Measurements from ENCODE around the gene TDRD9.

Gene TDRD9

DNA sequence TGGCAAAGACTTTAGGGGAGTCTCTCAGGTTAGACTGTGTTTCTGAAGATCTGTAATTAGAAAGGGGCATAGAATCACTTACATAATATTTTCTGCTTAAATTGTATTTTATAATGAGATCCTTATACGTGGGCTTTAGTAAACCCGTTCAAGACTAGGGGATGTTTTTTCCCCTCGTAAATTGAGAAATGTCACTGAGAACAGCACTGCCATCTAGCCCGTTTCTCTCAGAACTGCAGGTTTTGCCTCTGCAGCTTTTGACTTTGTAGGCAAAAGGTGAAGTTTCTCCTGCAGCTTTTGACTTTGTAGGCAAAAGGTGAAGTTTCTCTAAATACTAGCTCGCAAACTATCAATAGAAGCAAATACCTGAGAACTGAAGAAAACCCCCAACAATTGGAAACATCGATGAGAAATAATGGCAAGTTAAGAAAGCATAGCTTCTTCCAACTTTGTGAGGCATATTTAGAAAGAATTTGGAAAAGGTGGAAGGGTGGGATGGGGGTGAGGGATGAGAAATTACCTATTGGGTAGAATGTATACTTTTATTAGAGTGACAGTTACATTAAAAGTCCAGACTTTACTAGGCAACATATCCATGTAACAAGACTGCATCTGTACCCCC is 147.4 kb downstream of the TDRD9 start:
- Histone ChIP-seq H3K9ac (ENCODE audit: low read length in 5 of 5) (no peak overlapping the region), H3K9me3 (ENCODE audit: control insufficient read depth in 5 of 5, low read length in 5 of 5) (peaks cover 4 to 9% (median 7%) of the 10 kb centered on the region in 5 donors), H3K36me3 (ENCODE audit: control insufficient read depth in 5 of 5, insufficient read depth in 5 of 5, low read length in 5 of 5) (no peaks in the 10 kb centered on the region), H3K4me1 (ENCODE audit: control insufficient read depth in 5 of 5, insufficient read depth in 5 of 5, low read length in 5 of 5) (peaks cover 0 to 3% (median 3%) of the 10 kb centered on the region in 5 donors), H3K4me3 (ENCODE audit: low read depth in 1 of 5, low read length in 5 of 5) (no peak overlapping the region), H3K27ac (ENCODE audit: low read depth, low read length) (no peak overlapping the region), H3K27me3 (ENCODE audit: control insufficient read depth in 5 of 5, insufficient read depth in 4 of 5, low read length in 5 of 5) (peaks cover 0 to 1% (median 0%) of the 10 kb centered on the region in 5 donors)

DNA sequence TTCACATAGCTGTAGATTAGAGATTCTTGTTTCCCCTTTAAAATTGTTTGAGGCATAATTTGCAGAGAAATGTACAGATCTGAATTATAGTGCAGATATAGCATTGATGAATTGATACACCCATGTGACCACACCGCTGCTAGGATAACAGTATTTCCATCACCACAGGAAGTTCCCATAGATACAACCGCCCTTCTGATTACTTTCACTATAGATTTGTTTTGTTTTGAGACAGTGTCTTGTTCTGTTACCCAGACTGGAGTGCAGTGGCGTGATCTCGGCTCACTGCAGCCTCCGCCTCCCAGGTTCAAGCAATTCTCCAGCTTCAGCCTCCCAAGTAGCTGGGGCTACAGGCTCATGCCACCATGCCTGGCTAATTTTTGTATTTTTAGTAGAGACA is 148.5 kb downstream of the TDRD9 start:
- Histone ChIP-seq H3K27me3 (ENCODE audit: control insufficient read depth in 5 of 5, insufficient read depth in 4 of 5, low read length in 5 of 5) (peaks cover 0 to 8% (median 2%) of the 10 kb centered on the region in 5 donors), H3K27ac (ENCODE audit: low read depth, low read length) (no peak overlapping the region), H3K36me3 (ENCODE audit: control insufficient read depth in 5 of 5, insufficient read depth in 5 of 5, low read length in 5 of 5) (no peaks in the 10 kb centered on the region), H3K9ac (ENCODE audit: low read length in 5 of 5) (no peak overlapping the region), H3K4me3 (ENCODE audit: low read depth in 1 of 5, low read length in 5 of 5) (no peak overlapping the region), H3K9me3 (ENCODE audit: control insufficient read depth in 5 of 5, low read length in 5 of 5) (peaks cover 4 to 9% (median 7%) of the 10 kb centered on the region in 5 donors), H3K4me1 (ENCODE audit: control insufficient read depth in 5 of 5, insufficient read depth in 5 of 5, low read length in 5 of 5) (peaks cover 0 to 3% (median 3%) of the 10 kb centered on the region in 5 donors)

DNA sequence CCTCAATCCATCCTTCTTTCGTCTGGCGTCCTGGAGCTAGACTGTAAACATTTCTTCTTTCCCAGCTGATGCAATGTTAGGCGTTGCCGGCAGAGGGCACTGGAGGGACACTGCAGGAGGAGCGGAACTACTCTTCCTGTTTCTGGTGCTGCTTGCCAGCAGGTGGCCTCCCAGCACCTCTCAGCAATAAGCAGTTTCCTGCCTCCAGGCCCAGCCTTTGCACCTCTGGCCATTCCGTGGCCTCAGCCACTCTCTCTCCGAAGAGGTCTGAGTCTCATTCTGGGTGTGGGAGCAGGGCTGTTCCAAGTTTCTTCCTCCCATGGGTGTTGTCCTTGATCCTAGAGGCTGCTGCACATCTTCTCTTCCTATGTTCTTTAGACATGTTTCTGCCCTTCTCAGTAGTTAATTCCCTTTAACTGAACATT is 149.8 kb downstream of the TDRD9 start:
- Histone ChIP-seq H3K27ac (ENCODE audit: low read depth, low read length) (no peak overlapping the region), H3K4me3 (ENCODE audit: low read depth in 1 of 5, low read length in 5 of 5) (no peak overlapping the region), H3K27me3 (ENCODE audit: control insufficient read depth in 5 of 5, insufficient read depth in 4 of 5, low read length in 5 of 5) (peaks cover 8 to 21% (median 14%) of the 10 kb centered on the region in 5 donors), H3K36me3 (ENCODE audit: control insufficient read depth in 5 of 5, insufficient read depth in 5 of 5, low read length in 5 of 5) (no peaks in the 10 kb centered on the region), H3K4me1 (ENCODE audit: control insufficient read depth in 5 of 5, insufficient read depth in 5 of 5, low read length in 5 of 5) (peaks cover 0 to 3% (median 3%) of the 10 kb centered on the region in 5 donors), H3K9me3 (ENCODE audit: control insufficient read depth in 5 of 5, low read length in 5 of 5) (peaks cover 4 to 9% (median 7%) of the 10 kb centered on the region in 5 donors), H3K9ac (ENCODE audit: low read length in 5 of 5) (no peak overlapping the region)

DNA sequence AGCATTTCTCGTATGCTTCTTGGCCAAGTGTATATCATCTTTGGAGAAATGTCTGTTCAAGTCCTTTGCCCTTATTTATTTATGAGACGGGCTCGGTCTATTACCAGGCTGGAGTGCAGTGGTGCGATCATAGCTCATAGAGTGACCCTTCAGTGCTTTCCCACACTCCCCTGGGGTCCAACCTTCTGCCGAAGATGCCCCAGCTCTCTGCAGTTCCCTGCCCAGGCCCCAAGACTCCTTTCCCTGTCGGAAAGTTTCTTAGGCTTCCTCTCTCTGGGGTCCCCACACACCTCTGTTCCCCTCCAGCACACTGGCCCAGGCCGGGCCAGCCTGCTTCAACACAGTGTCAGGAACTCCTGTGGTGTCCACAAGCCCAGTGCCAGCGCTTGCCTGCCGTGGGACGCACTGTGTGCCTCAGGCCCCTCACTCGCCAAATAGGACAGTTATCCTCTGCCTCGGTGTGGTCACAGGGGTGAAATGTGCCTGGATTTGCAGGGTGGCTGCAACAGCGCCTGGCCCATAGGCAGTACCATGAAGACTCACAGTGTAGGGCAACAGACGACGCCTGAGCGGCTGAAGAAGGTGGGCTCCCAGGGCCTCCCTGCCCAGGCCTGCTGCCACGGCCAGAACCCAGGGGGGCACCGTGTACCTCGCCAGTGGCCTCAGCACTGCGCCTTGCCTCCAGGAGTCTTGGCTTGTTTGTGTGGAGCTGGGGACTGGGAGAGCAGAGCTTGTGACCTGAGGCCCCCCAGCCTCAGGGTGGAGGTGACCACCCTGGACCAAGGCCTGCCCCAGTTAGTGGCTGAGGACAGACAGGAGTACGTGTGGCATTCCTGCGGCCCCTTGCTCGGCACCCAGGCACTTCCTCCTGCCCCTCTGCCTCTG is 152.4 kb downstream of the TDRD9 start:
- Histone ChIP-seq H3K4me1 (ENCODE audit: control insufficient read depth in 5 of 5, insufficient read depth in 5 of 5, low read length in 5 of 5) (peaks cover 2 to 12% (median 6%) of the 10 kb centered on the region in 5 donors), H3K27me3 (ENCODE audit: control insufficient read depth in 5 of 5, insufficient read depth in 4 of 5, low read length in 5 of 5) (peaks cover 19 to 34% (median 22%) of the 10 kb centered on the region in 5 donors), H3K27ac (ENCODE audit: low read depth, low read length) (no peak overlapping the region), H3K9ac (ENCODE audit: low read length in 5 of 5) (no peak overlapping the region), H3K4me3 (ENCODE audit: low read depth in 1 of 5, low read length in 5 of 5) (no peak overlapping the region), H3K36me3 (ENCODE audit: control insufficient read depth in 5 of 5, insufficient read depth in 5 of 5, low read length in 5 of 5) (no peaks in the 10 kb centered on the region), H3K9me3 (ENCODE audit: control insufficient read depth in 5 of 5, low read length in 5 of 5) (no peaks in the 10 kb centered on the region)

DNA sequence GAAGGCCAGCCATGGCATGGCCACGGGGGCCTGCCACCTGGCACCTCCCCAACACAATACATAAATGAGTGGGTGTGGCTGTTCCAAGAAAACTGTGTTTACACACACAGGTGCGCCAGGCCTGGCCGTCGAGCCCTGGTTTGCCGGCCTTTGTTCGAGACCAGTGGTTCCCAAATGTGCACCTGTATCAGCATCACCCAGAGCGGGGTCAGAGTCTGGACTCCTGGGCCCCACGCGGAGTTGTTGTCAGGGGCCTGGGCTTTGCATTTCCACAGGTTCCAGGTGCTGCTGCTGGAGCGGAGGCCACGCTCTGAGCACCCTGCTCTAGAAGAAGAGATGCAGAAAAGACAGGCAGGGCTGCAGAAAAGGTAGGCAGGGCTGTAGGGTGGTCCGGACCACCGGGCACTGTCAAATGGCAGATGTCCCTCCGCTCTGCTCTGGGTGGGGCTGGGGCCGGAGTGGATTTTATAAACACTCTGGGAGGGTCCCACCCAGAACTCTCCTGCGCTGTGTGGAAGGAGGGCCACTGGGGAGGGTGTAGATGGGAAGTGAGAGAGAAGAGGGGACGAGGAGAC is 153.1 kb downstream of the TDRD9 start:
- Histone ChIP-seq H3K27ac (ENCODE audit: low read depth, low read length) (no peak overlapping the region), H3K9ac (ENCODE audit: low read length in 5 of 5) (no peak overlapping the region), H3K4me3 (ENCODE audit: low read depth in 1 of 5, low read length in 5 of 5) (no peak overlapping the region), H3K27me3 (ENCODE audit: control insufficient read depth in 5 of 5, insufficient read depth in 4 of 5, low read length in 5 of 5) (peaks cover 26 to 41% (median 30%) of the 10 kb centered on the region in 5 donors), H3K36me3 (ENCODE audit: control insufficient read depth in 5 of 5, insufficient read depth in 5 of 5, low read length in 5 of 5) (no peaks in the 10 kb centered on the region), H3K9me3 (ENCODE audit: control insufficient read depth in 5 of 5, low read length in 5 of 5) (no peaks in the 10 kb centered on the region), H3K4me1 (ENCODE audit: control insufficient read depth in 5 of 5, insufficient read depth in 5 of 5, low read length in 5 of 5) (peaks cover 2 to 20% (median 9%) of the 10 kb centered on the region in 5 donors)

DNA sequence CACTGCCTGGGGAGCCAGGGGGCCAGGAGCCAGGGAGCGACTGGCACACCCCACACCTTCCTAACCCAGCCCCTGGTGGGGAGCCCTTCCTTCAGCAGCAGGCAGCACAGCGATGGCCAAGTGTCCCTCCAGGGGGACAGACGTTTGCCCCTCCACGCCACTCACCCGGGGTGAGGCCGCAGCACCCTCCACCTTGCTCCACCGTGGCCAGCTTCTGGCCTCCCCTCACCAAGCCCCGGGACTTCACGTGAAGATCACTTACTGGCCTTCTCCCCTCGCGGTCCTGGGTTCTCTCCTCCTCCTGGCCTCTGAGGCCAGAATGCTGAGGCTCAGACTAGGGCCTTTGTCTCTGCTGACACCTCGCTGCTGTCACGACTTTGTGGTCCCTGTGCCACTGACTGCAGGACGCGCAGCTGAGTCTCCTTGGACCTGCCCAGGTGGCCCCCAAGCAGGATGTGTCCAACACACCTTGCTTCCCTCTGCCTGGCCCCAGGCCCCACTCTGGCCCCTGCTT is 153.8 kb downstream of the TDRD9 start:
- Histone ChIP-seq H3K27me3 (ENCODE audit: control insufficient read depth in 5 of 5, insufficient read depth in 4 of 5, low read length in 5 of 5) (peaks cover 33 to 44% (median 34%) of the 10 kb centered on the region in 5 donors), H3K9ac (ENCODE audit: low read length in 5 of 5) (no peak overlapping the region), H3K27ac (ENCODE audit: low read depth, low read length) (no peak overlapping the region), H3K36me3 (ENCODE audit: control insufficient read depth in 5 of 5, insufficient read depth in 5 of 5, low read length in 5 of 5) (no peaks in the 10 kb centered on the region), H3K4me3 (ENCODE audit: low read depth in 1 of 5, low read length in 5 of 5) (no peak overlapping the region), H3K4me1 (ENCODE audit: control insufficient read depth in 5 of 5, insufficient read depth in 5 of 5, low read length in 5 of 5) (peaks cover 2 to 22% (median 9%) of the 10 kb centered on the region in 5 donors), H3K9me3 (ENCODE audit: control insufficient read depth in 5 of 5, low read length in 5 of 5) (no peaks in the 10 kb centered on the region)

DNA sequence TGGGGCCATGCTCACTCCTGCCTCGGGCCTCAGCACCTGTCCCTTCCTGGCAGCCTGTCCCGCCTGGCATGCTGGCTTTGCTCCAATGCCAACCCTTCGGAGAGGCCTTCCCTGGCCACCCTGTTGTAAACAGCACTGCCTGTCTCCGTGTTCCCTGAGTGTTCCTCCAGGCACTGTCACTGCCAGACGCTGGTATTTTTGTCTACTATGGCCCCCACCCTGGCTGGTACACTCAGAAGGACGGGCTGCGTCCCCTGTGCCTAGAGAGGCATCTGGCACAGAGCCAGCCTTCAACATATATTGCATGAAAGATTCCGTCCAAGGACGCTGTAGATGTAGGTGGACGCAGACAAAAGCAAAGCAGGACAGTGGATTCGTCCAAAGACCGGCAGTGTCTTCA is 154.6 kb downstream of the TDRD9 start:
- H3K36me3 ChIP-seq (ENCODE audit: control insufficient read depth in 5 of 5, insufficient read depth in 5 of 5, low read length in 5 of 5) = no peaks in the 10 kb centered on the region
- no peak overlapping the region for H3K4me3 ChIP-seq (ENCODE audit: low read depth in 1 of 5, low read length in 5 of 5)
- H3K4me1 ChIP-seq (ENCODE audit: control insufficient read depth in 5 of 5, insufficient read depth in 5 of 5, low read length in 5 of 5) = peaks cover 2 to 27% (median 10%) of the 10 kb centered on the region in 5 donors
- peaks cover 37 to 49% (median 41%) of the 10 kb centered on the region in 5 donors for H3K27me3 ChIP-seq (ENCODE audit: control insufficient read depth in 5 of 5, insufficient read depth in 4 of 5, low read length in 5 of 5)
- no peak overlapping the region for H3K27ac ChIP-seq (ENCODE audit: low read depth, low read length)
- no peak overlapping the region for H3K9ac ChIP-seq (ENCODE audit: low read length in 5 of 5)
- no peaks in the 10 kb centered on the region for H3K9me3 ChIP-seq (ENCODE audit: control insufficient read depth in 5 of 5, low read length in 5 of 5)

GRCh38 chr14:104084251-104085002 is 156.2 kb downstream of the TDRD9 start:
- Histone ChIP-seq H3K9me3 (ENCODE audit: control insufficient read depth in 5 of 5, low read length in 5 of 5) (no peaks in the 10 kb centered on the region), H3K27me3 (ENCODE audit: control insufficient read depth in 5 of 5, insufficient read depth in 4 of 5, low read length in 5 of 5) (peaks cover 39 to 49% (median 43%) of the 10 kb centered on the region in 5 donors), H3K9ac (ENCODE audit: low read length in 5 of 5) (no peak overlapping the region), H3K27ac (ENCODE audit: low read depth, low read length) (no peak overlapping the region), H3K4me3 (ENCODE audit: low read depth in 1 of 5, low read length in 5 of 5) (no peak overlapping the region), H3K4me1 (ENCODE audit: control insufficient read depth in 5 of 5, insufficient read depth in 5 of 5, low read length in 5 of 5) (peaks cover 0 to 30% (median 14%) of the 10 kb centered on the region in 5 donors), H3K36me3 (ENCODE audit: control insufficient read depth in 5 of 5, insufficient read depth in 5 of 5, low read length in 5 of 5) (no peaks in the 10 kb centered on the region)

DNA sequence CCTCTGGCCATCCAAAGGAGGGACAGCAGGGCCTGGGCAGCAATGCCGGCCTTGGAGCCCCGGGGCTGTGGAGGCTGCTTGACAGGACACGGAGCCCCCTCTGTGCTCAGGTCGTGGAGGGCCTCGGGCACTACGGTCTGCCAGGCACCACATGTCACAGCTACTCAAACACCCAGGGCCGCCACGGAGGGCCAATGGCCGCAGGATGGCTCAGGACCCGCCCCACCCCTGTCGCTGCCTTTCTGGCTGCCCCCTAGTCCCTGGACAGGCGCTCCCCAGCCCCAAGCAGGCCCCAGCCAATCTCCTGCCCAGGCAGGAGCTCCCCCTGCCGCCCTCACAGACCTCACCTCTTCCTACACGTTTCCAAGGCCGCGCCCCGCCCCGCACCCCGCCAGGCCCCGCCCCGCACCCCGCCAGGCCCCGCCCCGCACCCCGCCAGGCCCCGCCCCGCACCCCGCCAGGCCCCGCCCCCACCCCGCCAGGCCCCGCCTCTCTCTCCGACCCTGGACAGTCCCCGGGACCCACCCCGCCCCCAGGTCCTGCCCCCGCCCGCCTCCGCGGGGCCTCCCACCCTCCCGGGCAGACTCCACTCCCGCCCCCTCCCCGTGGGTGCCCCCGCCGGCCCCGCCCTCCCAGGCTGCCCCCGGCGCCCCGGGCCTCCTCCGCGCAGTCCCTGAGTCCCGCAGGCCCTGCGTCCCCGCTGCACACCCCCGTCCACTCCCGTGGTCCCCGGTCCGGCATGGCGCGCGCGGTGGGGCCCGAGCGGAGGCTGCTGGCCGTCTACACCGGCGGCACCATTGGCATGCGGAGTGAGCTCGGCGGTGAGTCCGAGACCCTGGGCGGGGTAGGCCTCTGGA is 157.0 kb downstream of the TDRD9 start, which contains the start of gene ASPG:
Gene ASPG, plus strand, starts transcription at position 669 of the 857 bp plus-strand sequence. Its CDS starts 71 bp downstream, at position 740.
- Histone ChIP-seq H3K36me3 (ENCODE audit: control insufficient read depth in 5 of 5, insufficient read depth in 5 of 5, low read length in 5 of 5) (no peaks in the 10 kb centered on the region), H3K9me3 (ENCODE audit: control insufficient read depth in 5 of 5, low read length in 5 of 5) (peaks cover 0 to 2% (median 0%) of the 10 kb centered on the region in 5 donors), H3K4me3 (ENCODE audit: low read depth in 1 of 5, low read length in 5 of 5) (peak within 1 kb of the TSS in 1 of 5 donors; percentile 24), H3K9ac (ENCODE audit: low read length in 5 of 5) (no peak within 1 kb of the TSS), H3K27ac (ENCODE audit: low read depth, low read length) (no peak within 1 kb of the TSS), H3K4me1 (ENCODE audit: control insufficient read depth in 5 of 5, insufficient read depth in 5 of 5, low read length in 5 of 5) (peaks cover 0 to 30% (median 14%) of the 10 kb centered on the region in 5 donors), H3K27me3 (ENCODE audit: control insufficient read depth in 5 of 5, insufficient read depth in 4 of 5, low read length in 5 of 5) (peaks cover 39 to 49% (median 43%) of the 10 kb centered on the region in 5 donors)
